ENCODE data around the gene SKAP2.

SKAP2 gene

DNA sequence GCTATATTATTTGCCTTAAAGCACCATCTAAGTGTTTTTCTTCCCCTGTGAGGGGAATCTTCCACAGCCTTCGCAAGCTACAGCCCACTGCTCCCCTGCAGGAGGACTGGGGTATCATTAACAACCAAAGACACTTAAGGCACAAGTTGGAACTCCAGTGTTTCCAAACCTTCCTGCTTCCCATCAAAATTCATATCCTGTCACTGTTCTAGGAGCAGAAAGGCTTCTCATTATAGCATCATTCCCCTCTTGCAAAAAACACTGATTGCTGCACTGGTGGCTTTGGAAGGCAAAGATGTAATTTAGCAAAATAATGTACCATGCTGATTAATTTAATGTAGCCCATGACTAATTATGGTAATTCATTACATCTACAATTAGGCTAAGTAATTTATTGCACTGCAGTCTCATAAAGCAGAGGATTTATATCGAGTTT, 207.2 kb downstream of the SKAP2 start:
- in situ Hi-C loops (cut with HindIII; ENCODE audit: low sequenced_read_pairs), result no loop called here
- DNase-seq (ENCODE audit: low read depth, low spot score), result no peak
- no peak for TF ChIP-seq CTCF (IDR thresholded peaks at IDR 0.05; ENCODE audit: low read depth, low read length)
- H3K4me3 ChIP-seq (ENCODE audit: low read depth, low read length), result no peak overlapping the region

- H3K4me3 ChIP-seq (ENCODE audit: low read depth, low read length), result no peak overlapping the region
- in situ Hi-C loops (cut with HindIII; ENCODE audit: low sequenced_read_pairs), result no loop called here
- no peak for TF ChIP-seq CTCF (IDR thresholded peaks at IDR 0.05; ENCODE audit: low read depth, low read length)
These were observed 207.7 kb downstream of the SKAP2 start for GRCh38 chr7:26656735-26657134.

GRCh38 chr7:26655781-26656180, 208.6 kb downstream of the SKAP2 start:
- in situ Hi-C loops (cut with HindIII; ENCODE audit: low sequenced_read_pairs), result no loop called here
- no peak for TF ChIP-seq CTCF (IDR thresholded peaks at IDR 0.05; ENCODE audit: low read depth, low read length)

More at GRCh38 chr7:26656735-26657134, 207.7 kb downstream of the SKAP2 start:
- DNase-seq (ENCODE audit: low read depth, low spot score), result no peak

DNA sequence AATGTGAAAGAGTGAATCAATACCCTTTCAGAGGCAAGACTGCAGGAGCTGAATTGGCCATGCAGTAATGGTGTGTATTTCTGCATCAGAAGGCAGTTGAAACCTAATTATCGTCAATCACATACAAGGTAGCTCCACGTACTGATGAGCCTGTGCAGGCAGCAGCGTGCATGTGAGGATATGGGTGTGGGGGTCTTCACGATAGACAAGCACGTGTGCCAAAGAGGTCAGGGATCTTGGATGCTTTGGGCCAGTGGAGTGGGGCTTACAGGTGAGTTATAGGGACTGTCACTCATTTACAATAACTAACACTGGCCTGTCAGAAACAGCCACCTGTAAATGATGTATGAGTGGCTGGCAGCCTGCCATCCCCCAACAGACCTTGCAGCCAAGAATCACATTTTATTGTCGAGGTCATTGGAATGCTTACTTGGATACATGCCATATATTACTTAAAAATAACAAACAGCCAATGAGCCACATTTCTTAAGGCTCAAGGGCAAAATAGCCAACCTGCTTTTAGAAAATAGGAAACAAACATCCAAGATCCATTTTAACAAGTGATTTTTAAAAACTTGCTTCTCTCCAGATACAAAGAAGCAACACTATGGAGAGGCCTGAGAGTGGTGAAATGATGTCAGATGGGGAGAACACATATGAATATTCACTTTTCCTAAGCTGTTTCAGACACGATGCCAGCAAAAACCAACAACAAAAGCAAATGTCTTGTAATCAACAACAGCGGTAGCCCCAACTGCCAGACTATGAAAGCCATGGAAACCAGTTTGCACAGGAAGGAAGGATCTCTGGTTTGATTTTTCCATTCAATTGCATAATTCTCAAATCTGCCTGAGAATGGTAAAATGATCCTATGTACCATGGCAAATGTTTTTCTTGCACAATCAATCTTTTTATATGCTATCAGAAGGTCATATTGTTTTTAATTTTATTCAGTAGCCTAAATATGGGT, 210.7 kb downstream of the SKAP2 start:
- DNase-seq (ENCODE audit: low read depth, low spot score), result peak; percentile 4
- no peak overlapping the region for H3K4me3 ChIP-seq (ENCODE audit: low read depth, low read length)
- in situ Hi-C loops (cut with HindIII; ENCODE audit: low sequenced_read_pairs), result no loop called here
- no peak for TF ChIP-seq CTCF (IDR thresholded peaks at IDR 0.05; ENCODE audit: low read depth, low read length)

More at GRCh38 chr7:26655781-26656180, 208.6 kb downstream of the SKAP2 start:
- no peak for DNase-seq (ENCODE audit: low read depth, low spot score)
- H3K4me3 ChIP-seq (ENCODE audit: low read depth, low read length), result no peak overlapping the region

DNA sequence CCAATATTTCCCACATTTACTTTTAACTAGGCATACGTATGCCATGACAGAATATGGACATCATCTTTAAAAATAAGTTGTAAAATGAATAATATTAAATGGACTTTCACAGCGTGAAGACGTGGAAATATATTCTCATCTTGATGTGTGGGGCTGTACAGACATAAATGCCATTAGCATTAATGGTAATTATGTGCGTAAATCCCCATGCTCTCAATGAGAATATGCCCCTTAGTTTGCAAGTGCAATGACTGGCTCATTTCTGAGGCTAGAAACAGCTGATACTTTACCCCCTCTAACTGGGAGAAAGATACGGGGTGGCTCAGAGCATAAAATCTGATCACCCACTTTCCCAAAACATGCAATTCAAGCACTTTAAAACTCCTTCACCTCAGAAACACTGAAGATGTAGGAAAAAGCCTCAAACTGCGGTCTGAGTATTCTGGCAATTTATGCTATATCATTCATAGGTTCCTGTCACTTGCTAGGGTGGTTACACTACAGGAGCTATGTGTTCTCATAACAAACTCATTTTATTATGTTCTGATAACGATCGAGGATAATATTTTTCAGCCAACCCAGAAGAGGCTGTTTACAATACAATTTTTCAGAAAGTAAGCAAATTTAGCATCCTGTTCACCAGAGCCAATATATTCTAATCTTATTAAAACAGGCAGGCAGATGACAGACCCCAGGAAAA, 211.8 kb downstream of the SKAP2 start:
- no peak for DNase-seq (ENCODE audit: low read depth, low spot score)
- H3K4me3 ChIP-seq (ENCODE audit: low read depth, low read length), result no peak overlapping the region
- in situ Hi-C loops (cut with HindIII; ENCODE audit: low sequenced_read_pairs), result no loop called here
- TF ChIP-seq CTCF (IDR thresholded peaks at IDR 0.05; ENCODE audit: low read depth, low read length), result no peak

GRCh38 chr7:26650103-26650502, 214.3 kb downstream of the SKAP2 start:
- DNase-seq (ENCODE audit: low read depth, low spot score), result no peak
- TF ChIP-seq CTCF (IDR thresholded peaks at IDR 0.05; ENCODE audit: low read depth, low read length), result no peak
- H3K4me3 ChIP-seq (ENCODE audit: low read depth, low read length), result no peak overlapping the region
- in situ Hi-C loops (cut with HindIII; ENCODE audit: low sequenced_read_pairs), result no loop called here
